GM13976 (cell line): ENCODE measurements around the gene ITGB3.

Source experiments
- DNase-seq: peaks from one replicate; pipeline ENCODE4 v3.0.0; 2012; ENCODE audit warnings: low spot score
- in situ Hi-C: fragments of 300-500 bp; cut with MboI; formaldehyde crosslinking; loops from one replicate; pipeline ENCODE4 v1.12.0; 2022; ENCODE audit warnings: low sequenced_read_pairs, mixed read lengths, inconsistent platforms; ENCODE audit not compliant: unreplicated experiment
- TF ChIP-seq, protein P1 (sequence below): IDR thresholded peaks from 2 replicates; pipeline ENCODE4 v1.5.1; 2012; ENCODE audit warnings: borderline replicate concordance, mild to moderate bottlenecking; ENCODE audit not compliant: insufficient read depth; ENCODE audit errors: extremely low read depth, missing control alignments, control extremely low read depth

Gene ITGB3

DNA sequence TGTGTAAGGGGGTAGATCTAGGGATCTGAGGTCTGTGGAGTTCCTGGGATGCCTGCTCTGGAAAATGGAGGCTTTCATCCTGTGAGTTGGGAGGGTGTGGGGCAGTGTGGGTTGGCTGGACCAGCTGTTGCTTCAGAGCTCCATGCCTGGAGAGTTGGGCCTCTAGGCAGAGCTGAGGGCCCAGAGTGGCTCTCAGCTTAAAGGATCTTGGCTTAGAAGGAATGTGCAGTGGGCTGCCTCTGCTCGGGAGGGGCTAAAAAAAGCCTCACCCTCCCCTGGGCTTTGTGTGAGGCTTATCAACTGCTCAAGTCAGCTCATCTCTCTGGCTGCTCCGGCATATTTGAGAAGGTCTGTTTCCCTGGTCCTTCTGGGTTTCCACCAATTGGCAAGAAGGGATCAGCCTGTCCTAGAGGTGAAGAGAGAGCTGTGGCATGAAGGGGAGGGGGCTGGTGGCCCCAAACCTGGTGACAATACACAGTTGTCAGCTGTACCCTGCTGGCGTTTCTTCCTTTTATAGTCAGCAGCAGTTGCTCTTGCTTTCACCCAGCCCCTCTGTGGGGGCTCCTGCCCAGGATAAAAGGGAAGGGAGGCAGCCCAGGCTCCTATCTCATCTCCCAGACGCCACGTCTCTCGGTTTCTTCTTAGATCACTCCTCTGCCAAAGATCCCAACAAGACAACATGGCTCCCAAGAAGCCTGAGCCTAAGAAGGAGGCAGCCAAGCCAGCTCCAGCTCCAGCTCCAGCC, 44.7 kb upstream of the ITGB3 start, which contains the start of gene MYL4:
TSS of gene MYL4 (plus strand) at position 605 of the 745 bp plus-strand sequence. CDS start at position 680, 75 bp downstream.
- TF ChIP-seq, protein P1, sequence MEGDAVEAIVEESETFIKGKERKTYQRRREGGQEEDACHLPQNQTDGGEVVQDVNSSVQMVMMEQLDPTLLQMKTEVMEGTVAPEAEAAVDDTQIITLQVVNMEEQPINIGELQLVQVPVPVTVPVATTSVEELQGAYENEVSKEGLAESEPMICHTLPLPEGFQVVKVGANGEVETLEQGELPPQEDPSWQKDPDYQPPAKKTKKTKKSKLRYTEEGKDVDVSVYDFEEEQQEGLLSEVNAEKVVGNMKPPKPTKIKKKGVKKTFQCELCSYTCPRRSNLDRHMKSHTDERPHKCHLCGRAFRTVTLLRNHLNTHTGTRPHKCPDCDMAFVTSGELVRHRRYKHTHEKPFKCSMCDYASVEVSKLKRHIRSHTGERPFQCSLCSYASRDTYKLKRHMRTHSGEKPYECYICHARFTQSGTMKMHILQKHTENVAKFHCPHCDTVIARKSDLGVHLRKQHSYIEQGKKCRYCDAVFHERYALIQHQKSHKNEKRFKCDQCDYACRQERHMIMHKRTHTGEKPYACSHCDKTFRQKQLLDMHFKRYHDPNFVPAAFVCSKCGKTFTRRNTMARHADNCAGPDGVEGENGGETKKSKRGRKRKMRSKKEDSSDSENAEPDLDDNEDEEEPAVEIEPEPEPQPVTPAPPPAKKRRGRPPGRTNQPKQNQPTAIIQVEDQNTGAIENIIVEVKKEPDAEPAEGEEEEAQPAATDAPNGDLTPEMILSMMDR = no peak
- in situ Hi-C loops = no loop called here
- no peak for DNase-seq

DNA sequence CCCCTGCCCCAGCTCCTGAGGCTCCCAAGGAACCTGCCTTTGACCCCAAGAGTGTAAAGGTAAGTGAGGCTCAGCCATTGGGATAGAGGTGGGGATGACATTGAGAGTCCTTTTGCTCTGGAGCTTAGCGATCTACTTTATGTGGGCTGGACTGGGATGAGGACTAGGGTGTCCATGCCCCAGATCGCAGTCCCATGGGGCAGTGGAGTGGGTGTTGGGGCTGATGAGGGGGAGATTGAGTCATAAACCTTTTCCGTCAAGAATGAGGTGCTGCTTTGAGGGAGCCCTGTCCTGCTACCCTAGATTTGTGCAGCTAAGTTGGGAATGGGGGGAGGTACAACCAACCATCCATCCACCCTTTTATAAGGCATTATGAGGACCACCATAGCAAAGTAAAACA, 44.1 kb upstream of the ITGB3 start:
- TF ChIP-seq, protein P1 = no peak
- DNase-seq = no peak
- in situ Hi-C loops = no loop called here

DNA sequence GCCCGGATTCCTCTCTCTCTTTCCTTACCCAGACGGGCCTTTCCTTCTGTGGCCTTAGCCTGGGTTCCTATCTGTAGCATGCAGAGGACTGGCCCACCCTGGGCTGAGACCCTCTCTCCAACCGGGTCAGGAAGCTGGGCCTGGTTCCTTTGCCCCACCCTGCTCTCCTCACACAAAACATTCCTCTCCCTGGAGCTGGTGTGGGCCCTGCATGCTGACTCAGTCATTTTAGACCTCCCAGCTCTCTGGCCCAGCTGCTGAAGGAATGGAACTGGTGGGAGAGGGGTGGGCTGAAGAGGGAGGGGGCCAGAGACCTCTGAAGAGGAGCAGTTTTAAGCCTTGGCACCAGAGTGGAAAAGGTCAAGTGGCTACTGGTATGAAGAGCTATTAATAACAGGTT, 43.5 kb upstream of the ITGB3 start:
- DNase-seq = no peak
- in situ Hi-C loops = no loop called here
- TF ChIP-seq, protein P1 = no peak

DNA sequence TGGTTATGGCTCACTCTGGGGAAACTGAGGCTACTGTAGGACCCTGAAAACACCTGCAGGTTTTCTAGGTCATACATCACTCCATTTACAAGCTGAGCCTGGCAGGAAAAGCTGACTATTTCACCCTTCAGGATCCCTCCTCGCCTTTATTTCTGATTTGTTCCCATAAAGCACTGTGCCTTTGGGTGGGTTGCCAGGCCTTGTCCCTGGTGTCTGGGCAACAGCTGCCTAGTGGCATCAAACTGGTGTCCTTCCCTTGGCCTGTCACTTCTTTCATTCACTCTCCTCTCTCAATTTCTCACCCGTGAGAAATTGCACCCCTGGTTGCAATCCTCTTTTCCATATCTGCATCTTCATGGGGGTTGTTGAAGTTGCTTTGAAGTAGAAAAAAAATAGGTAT, 42.8 kb upstream of the ITGB3 start:
- in situ Hi-C loops = no loop called here
- TF ChIP-seq, protein P1 = no peak
- no peak for DNase-seq

DNA sequence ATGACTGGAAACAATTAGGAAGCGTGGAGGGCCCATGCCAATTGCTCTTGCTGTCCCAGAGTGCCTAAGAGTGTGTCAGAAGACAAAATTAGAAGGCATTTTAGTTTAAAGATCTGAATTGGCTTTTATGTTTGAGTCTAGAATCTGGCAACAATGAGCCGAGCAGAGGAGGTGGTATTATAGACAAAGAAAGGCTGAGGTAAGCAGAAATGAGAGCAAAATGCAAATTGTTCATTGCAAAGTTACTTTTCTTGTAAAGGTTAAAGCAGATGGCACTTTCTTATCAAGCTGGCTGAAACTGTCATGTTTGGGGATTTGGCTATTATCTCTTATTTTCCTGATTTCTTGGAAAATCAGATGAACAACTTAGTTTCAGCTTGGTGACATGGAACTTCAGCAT, 41.2 kb upstream of the ITGB3 start:
- in situ Hi-C loops = no loop called here
- DNase-seq = no peak
- TF ChIP-seq, protein P1 = no peak

DNA sequence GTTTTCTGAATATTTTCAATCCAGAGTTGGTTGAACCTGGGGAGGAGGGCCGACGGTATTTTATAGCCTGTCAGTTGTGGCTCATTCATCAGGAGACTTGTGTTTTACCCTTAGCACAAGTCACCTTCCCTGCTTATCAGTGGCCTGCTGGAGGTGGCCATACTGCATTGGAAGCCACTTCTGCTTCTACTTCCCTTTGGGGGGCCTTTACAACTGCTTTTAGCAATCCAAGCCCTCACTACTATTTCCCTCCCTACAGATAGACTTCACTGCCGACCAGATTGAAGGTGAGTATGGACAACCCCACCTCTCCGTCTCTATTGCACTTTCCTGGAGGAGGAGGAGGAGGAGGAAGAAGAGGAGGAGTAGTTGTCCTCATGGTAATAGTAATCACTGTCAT, 40.1 kb upstream of the ITGB3 start:
- in situ Hi-C loops = no loop called here
- TF ChIP-seq, protein P1 = no peak
- no peak for DNase-seq
